WTC11 (cell line): Measurements from ENCODE around the gene RPS16. TPM values are rescaled to one million over a fixed set of nuclear protein-coding genes. Genes with fewer than 3 reads are reported as not detected.
"Not testable (repeated sequence)": the region's sequence is repeated elsewhere in the genome, so short reads cannot be mapped to it uniquely, and the experiment has no call there.

Experiments used
- ATAC-seq: fragments of 200-7000 bp; cut with Tn5 transposase; 2 replicates; pipeline ENCODE4 v1.10.0; 2021; ENCODE audit warnings: mild to moderate bottlenecking, moderate library complexity
- CTCF ChIA-PET: fragments of 300-600 bp; sonication (Branson Sonifier 250); formaldehyde crosslinking; loops from one replicate; lab custom pipeline; 2021; ENCODE audit warnings: antibody characterized with exemption; lab: Charles Lee
- POLR2A ChIA-PET: fragments of 350-600 bp; sonication (Branson Sonifier 250); formaldehyde crosslinking; loops from one replicate; lab custom pipeline; 2021; ENCODE audit warnings: antibody characterized with exemption; lab: Charles Lee
- DNase-seq: peaks from one replicate; pipeline ENCODE4 v3.0.0; 2021; ENCODE audit warnings: low spot score
- H3K27ac Mint-ChIP-seq: 2 replicates; pipeline ENCODE4 v1.8.0; 2021; ENCODE audit warnings: mixed read lengths
- H3K27me3 Mint-ChIP-seq: 2 replicates; pipeline ENCODE4 v1.8.0; 2021; ENCODE audit warnings: low read depth, mild to moderate bottlenecking, moderate library complexity, mixed read lengths
- H3K36me3 Mint-ChIP-seq: 2 replicates; pipeline ENCODE4 v1.8.0; 2021; ENCODE audit warnings: mixed read lengths
- H3K4me1 Mint-ChIP-seq: 2 replicates; pipeline ENCODE4 v1.8.0; 2022; ENCODE audit warnings: mixed read lengths
- H3K4me3 Mint-ChIP-seq: 2 replicates; pipeline ENCODE4 v1.8.0; 2021; ENCODE audit warnings: mild to moderate bottlenecking, moderate library complexity, mixed read lengths
- H3K9me3 Mint-ChIP-seq: 2 replicates; pipeline ENCODE4 v1.8.0; 2021; ENCODE audit warnings: mixed read lengths
- CREM ChIP-seq: sonication (generic); formaldehyde crosslinking; IDR thresholded peaks from 2 replicates; pipeline ENCODE4 v1.8.1; 2022; ENCODE audit warnings: mild to moderate bottlenecking, missing genetic modification reagents, moderate library complexity
- FOXK1 ChIP-seq: sonication (generic); formaldehyde crosslinking; IDR thresholded peaks from 2 replicates; pipeline ENCODE4 v1.8.0; 2022; ENCODE audit warnings: mild to moderate bottlenecking, moderate library complexity, missing genetic modification reagents
- IRF1 ChIP-seq: sonication (generic); formaldehyde crosslinking; IDR thresholded peaks from 2 replicates; pipeline ENCODE4 v1.8.0; 2023; ENCODE audit warnings: missing genetic modification reagents
- JUN ChIP-seq: sonication (generic); formaldehyde crosslinking; IDR thresholded peaks from 2 replicates; pipeline ENCODE4 v1.8.0; 2023; ENCODE audit warnings: mild to moderate bottlenecking, missing genetic modification reagents
- NFYB ChIP-seq: sonication (generic); formaldehyde crosslinking; conservative IDR thresholded peaks from 2 replicates; pipeline ENCODE4 v1.8.0; 2022; ENCODE audit warnings: low read depth, missing genetic modification reagents
- NR1H2 ChIP-seq: sonication (generic); formaldehyde crosslinking; IDR thresholded peaks from 2 replicates; pipeline ENCODE4 v1.9.0; 2021; ENCODE audit warnings: mild to moderate bottlenecking, moderate library complexity, missing genetic modification reagents
- RORB ChIP-seq: fragments of 250-450 bp; sonication (Bioruptor Pico); IDR thresholded peaks from 2 replicates; pipeline ENCODE4 v1.9.0; 2021; ENCODE audit warnings: mild to moderate bottlenecking
- ZNF317 ChIP-seq: sonication (generic); formaldehyde crosslinking; IDR thresholded peaks from 2 replicates; pipeline ENCODE4 v1.8.1; 2023; ENCODE audit warnings: low read depth, mild to moderate bottlenecking, moderate library complexity, missing genetic modification reagents, borderline replicate concordance
- ZNF423 ChIP-seq: fragments of 250-450 bp; sonication (Bioruptor Pico); IDR thresholded peaks from 2 replicates; pipeline ENCODE4 v2.1.2; 2022; ENCODE audit warnings: mild to moderate bottlenecking, moderate library complexity
- total RNA-seq: library from RNA; stranded (reverse); gene quantifications from 3 replicates; pipeline ENCODE4 v1.2.3, GENCODE V29; 2021
- TF ChIP-seq, protein P1 (sequence below): sonication (generic); formaldehyde crosslinking; IDR thresholded peaks from 2 replicates; pipeline ENCODE4 v1.8.1; 2023; ENCODE audit warnings: mild to moderate bottlenecking, moderate library complexity, missing genetic modification reagents
- TF ChIP-seq, protein P2 (sequence below): sonication (generic); formaldehyde crosslinking; IDR thresholded peaks from 2 replicates; pipeline ENCODE4 v1.8.0; 2023; ENCODE audit warnings: mild to moderate bottlenecking, missing genetic modification reagents
- TF ChIP-seq, protein P3 (sequence below): fragments of 250-450 bp; sonication (Bioruptor Pico); IDR thresholded peaks from 2 replicates; pipeline ENCODE4 v1.9.0; 2021; ENCODE audit warnings: mild to moderate bottlenecking
- TF ChIP-seq, protein P4 (sequence below): sonication (generic); formaldehyde crosslinking; IDR thresholded peaks from 2 replicates; pipeline ENCODE4 v1.8.0; 2022; ENCODE audit warnings: mild to moderate bottlenecking, missing genetic modification reagents
- TF ChIP-seq, protein P5 (sequence below): sonication (generic); formaldehyde crosslinking; IDR thresholded peaks from 2 replicates; pipeline ENCODE4 v1.8.1; 2023; ENCODE audit warnings: mild to moderate bottlenecking, missing genetic modification reagents, borderline replicate concordance
- TF ChIP-seq, protein P6 (sequence below): sonication (generic); formaldehyde crosslinking; IDR thresholded peaks from 2 replicates; pipeline ENCODE4 v1.8.1; 2022; ENCODE audit warnings: mild to moderate bottlenecking, missing genetic modification reagents, moderate library complexity, borderline replicate concordance

The RPS16 gene
- total RNA-seq, 1 experiment from 2014 or later: 2,962 TPM

GRCh38 chr19:39480337-39481228, 44.8 kb upstream of the RPS16 start, which contains the start of gene TIMM50 (continued):
- TF ChIP-seq, protein P1, sequence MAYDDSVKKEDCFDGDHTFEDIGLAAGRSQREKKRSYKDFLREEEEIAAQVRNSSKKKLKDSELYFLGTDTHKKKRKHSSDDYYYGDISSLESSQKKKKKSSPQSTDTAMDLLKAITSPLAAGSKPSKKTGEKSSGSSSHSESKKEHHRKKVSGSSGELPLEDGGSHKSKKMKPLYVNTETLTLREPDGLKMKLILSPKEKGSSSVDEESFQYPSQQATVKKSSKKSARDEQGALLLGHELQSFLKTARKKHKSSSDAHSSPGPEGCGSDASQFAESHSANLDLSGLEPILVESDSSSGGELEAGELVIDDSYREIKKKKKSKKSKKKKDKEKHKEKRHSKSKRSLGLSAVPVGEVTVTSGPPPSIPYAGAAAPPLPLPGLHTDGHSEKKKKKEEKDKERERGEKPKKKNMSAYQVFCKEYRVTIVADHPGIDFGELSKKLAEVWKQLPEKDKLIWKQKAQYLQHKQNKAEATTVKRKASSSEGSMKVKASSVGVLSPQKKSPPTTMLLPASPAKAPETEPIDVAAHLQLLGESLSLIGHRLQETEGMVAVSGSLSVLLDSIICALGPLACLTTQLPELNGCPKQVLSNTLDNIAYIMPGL: peak; percentile 86
- 0 out of 2 replicates have a peak, but pooled peaks have one; percentile 34 for TF ChIP-seq NR1H2 (CRISPR knock-in tag)
- TF ChIP-seq, protein P2, sequence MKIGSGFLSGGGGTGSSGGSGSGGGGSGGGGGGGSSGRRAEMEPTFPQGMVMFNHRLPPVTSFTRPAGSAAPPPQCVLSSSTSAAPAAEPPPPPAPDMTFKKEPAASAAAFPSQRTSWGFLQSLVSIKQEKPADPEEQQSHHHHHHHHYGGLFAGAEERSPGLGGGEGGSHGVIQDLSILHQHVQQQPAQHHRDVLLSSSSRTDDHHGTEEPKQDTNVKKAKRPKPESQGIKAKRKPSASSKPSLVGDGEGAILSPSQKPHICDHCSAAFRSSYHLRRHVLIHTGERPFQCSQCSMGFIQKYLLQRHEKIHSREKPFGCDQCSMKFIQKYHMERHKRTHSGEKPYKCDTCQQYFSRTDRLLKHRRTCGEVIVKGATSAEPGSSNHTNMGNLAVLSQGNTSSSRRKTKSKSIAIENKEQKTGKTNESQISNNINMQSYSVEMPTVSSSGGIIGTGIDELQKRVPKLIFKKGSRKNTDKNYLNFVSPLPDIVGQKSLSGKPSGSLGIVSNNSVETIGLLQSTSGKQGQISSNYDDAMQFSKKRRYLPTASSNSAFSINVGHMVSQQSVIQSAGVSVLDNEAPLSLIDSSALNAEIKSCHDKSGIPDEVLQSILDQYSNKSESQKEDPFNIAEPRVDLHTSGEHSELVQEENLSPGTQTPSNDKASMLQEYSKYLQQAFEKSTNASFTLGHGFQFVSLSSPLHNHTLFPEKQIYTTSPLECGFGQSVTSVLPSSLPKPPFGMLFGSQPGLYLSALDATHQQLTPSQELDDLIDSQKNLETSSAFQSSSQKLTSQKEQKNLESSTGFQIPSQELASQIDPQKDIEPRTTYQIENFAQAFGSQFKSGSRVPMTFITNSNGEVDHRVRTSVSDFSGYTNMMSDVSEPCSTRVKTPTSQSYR (CRISPR knock-in tag): peak; percentile 14; the same call in 1 of the 2 replicates
- TF ChIP-seq JUN: peak; percentile 85; the same call in 1 of the 2 replicates
- TF ChIP-seq, protein P3, sequence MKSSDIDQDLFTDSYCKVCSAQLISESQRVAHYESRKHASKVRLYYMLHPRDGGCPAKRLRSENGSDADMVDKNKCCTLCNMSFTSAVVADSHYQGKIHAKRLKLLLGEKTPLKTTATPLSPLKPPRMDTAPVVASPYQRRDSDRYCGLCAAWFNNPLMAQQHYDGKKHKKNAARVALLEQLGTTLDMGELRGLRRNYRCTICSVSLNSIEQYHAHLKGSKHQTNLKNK (CRISPR knock-in tag): no peak
- peak; percentile 97 for TF ChIP-seq NFYB (CRISPR knock-in tag)
- peak; percentile 93 for TF ChIP-seq CREM
- TF ChIP-seq, protein P4, sequence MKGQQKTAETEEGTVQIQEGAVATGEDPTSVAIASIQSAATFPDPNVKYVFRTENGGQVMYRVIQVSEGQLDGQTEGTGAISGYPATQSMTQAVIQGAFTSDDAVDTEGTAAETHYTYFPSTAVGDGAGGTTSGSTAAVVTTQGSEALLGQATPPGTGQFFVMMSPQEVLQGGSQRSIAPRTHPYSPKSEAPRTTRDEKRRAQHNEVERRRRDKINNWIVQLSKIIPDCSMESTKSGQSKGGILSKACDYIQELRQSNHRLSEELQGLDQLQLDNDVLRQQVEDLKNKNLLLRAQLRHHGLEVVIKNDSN: peak; percentile 51

DNA sequence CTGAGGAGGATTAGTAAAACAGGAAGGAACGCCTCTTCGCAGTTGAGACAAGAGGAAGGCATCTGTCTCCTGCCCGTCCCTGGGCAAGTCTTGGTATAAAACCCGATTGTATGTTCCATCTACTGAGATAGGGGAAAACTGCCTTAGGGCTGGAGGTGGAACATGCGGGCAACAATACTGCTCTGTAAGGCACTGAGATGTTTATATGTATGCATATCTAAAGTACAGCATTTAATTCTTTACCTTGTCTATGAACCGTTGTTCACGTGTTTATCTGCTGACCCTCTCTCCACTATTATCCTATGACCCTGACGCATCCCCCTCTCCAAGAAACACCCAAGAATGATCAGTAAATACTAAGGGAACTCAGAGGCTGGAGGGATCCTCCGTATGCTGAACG, 44.2 kb upstream of the RPS16 start:
- Mint-ChIP-seq H3K27me3 (no peaks in the 10 kb centered on the region), H3K36me3 (peaks cover 21% of the 10 kb centered on the region), H3K27ac (peak overlapping the region; percentile 99), H3K4me1 (peaks cover 18% of the 10 kb centered on the region), H3K4me3 (peak overlapping the region; percentile 91), H3K9me3 (no peaks in the 10 kb centered on the region)
- TF ChIP-seq, protein P5, sequence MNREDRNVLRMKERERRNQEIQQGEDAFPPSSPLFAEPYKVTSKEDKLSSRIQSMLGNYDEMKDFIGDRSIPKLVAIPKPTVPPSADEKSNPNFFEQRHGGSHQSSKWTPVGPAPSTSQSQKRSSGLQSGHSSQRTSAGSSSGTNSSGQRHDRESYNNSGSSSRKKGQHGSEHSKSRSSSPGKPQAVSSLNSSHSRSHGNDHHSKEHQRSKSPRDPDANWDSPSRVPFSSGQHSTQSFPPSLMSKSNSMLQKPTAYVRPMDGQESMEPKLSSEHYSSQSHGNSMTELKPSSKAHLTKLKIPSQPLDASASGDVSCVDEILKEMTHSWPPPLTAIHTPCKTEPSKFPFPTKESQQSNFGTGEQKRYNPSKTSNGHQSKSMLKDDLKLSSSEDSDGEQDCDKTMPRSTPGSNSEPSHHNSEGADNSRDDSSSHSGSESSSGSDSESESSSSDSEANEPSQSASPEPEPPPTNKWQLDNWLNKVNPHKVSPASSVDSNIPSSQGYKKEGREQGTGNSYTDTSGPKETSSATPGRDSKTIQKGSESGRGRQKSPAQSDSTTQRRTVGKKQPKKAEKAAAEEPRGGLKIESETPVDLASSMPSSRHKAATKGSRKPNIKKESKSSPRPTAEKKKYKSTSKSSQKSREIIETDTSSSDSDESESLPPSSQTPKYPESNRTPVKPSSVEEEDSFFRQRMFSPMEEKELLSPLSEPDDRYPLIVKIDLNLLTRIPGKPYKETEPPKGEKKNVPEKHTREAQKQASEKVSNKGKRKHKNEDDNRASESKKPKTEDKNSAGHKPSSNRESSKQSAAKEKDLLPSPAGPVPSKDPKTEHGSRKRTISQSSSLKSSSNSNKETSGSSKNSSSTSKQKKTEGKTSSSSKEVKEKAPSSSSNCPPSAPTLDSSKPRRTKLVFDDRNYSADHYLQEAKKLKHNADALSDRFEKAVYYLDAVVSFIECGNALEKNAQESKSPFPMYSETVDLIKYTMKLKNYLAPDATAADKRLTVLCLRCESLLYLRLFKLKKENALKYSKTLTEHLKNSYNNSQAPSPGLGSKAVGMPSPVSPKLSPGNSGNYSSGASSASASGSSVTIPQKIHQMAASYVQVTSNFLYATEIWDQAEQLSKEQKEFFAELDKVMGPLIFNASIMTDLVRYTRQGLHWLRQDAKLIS (CRISPR knock-in tag): no peak
- TF ChIP-seq RORB (CRISPR knock-in tag): no peak
- TF ChIP-seq NR1H2 (CRISPR knock-in tag): no peak
- TF ChIP-seq FOXK1 (CRISPR knock-in tag): no peak
- TF ChIP-seq, protein P6, sequence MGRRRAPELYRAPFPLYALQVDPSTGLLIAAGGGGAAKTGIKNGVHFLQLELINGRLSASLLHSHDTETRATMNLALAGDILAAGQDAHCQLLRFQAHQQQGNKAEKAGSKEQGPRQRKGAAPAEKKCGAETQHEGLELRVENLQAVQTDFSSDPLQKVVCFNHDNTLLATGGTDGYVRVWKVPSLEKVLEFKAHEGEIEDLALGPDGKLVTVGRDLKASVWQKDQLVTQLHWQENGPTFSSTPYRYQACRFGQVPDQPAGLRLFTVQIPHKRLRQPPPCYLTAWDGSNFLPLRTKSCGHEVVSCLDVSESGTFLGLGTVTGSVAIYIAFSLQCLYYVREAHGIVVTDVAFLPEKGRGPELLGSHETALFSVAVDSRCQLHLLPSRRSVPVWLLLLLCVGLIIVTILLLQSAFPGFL (CRISPR knock-in tag): no peak
- no peak for TF ChIP-seq ZNF317 (CRISPR knock-in tag)
- TF ChIP-seq IRF1 (CRISPR knock-in tag): no peak
- TF ChIP-seq, protein P1: no peak
- no peak for TF ChIP-seq ZNF423 (CRISPR knock-in tag)
- TF ChIP-seq, protein P4: no peak
- ChIA-PET POLR2A (interaction anchor here (1.0 to 1.2 kb wide), 5 partner anchors 19 to 89 kb away, joined by 3 to 7 read pairs (median 5); partner anchors contain the start of genes DLL3, MED29, PAF1 and RPS16), CTCF (interaction anchor here (0.8 to 1.5 kb wide), 12 partner anchors 18 to 82 kb away, joined by 3 to 20 read pairs (median 4); partner anchors contain the start of genes DLL3, EID2B and RPS16)
- no peak for ATAC-seq
- no peak for DNase-seq

- POLR2A ChIA-PET, DNase-seq, ATAC-seq, H3K27me3 Mint-ChIP-seq, CTCF ChIA-PET, H3K9me3 Mint-ChIP-seq: not testable (repeated sequence)
- H3K4me3 Mint-ChIP-seq: peak overlapping the region; percentile 91; the same call in 1 of the 2 replicates
- peaks cover 24% of the 10 kb centered on the region for H3K36me3 Mint-ChIP-seq
- peak overlapping the region; percentile 99 for H3K27ac Mint-ChIP-seq
- H3K4me1 Mint-ChIP-seq: peaks cover 20% of the 10 kb centered on the region
Measured at GRCh38 chr19:39479319-39479801, 43.6 kb upstream of the RPS16 start.
